Pancreas (tissue), 10 donors: ENCODE results near the gene PPM1H. TPM values are rescaled to one million over a fixed set of nuclear protein-coding genes. Genes with fewer than 3 reads are reported as not detected.
A peak's percentile ranks its signal among the peaks of the same experiment; 100 is the strongest.
"Not testable (repeated sequence)": the region's sequence is repeated elsewhere in the genome, so short reads cannot be mapped to it uniquely, and the experiment has no call there.

ENCODE experiments used
- ATAC-seq, 4 donors: fragments of 200-7000 bp; cut with Tn5 transposase; one replicate each; pipeline versions ENCODE4 v1.8.0 to v1.9.1; 2020; ENCODE audit warnings: mild to moderate bottlenecking in 4 of 4, moderate library complexity in 4 of 4
- DNase-seq, 6 donors: peaks; one replicate each; pipeline ENCODE4 v3.0.0-alpha.2; 2020
- FAIRE-seq: peaks from 2 replicates; lab custom pipeline; 2012; peaks lifted over from hg19 to GRCh38; lab: Jason Lieb, UNC
- H3K27ac ChIP-seq, 4 donors: fragments of 200-600 bp; sonication (generic); 1 replicate in 3 of 4; 2 replicates in 1 of 4; pipeline versions ENCODE4 v1.5.0 to v1.8.0; 2020
- H3K27me3 ChIP-seq, 4 donors: fragments of 200-600 bp; one replicate each; pipeline ENCODE4 v1.8.0; 2021
- H3K36me3 ChIP-seq, 3 donors: fragments of 200-600 bp; sonication (generic) in 1 of 3; one replicate each; pipeline versions ENCODE4 v1.5.0 to v1.8.0; 2020 to 2021
- H3K4me1 ChIP-seq, 3 donors: fragments of 200-600 bp; one replicate each; pipeline ENCODE4 v1.8.0; 2021
- H3K4me3 ChIP-seq, 4 donors: fragments of 200-600 bp; sonication (generic) in 2 of 4; one replicate each; pipeline versions ENCODE4 v1.5.0 to v1.8.0; 2020 to 2021
- H3K9me3 ChIP-seq, 4 donors: fragments of 200-600 bp; one replicate each; pipeline ENCODE4 v1.8.0; 2021
- WGBS, 2 donors: extraction: QIAGEN DNeasy Blood & Tissue Kit; methylation state at CpG; one replicate each; pipeline ENCODE4 v1.1.7; 2013; 5-methylcytosine and 5-hydroxymethylcytosine counted together
- intact Hi-C, 3 donors: fragments of 100-400 bp; cut with DNase I; formaldehyde crosslinking; loops; one replicate each; pipeline versions ENCODE4 v1.11.1 to v1.14.2; 2022
- polyA plus RNA-seq, 2 donors: library from polyadenylated mRNA; stranded (reverse); fragments of 200-250 nt; gene quantifications; one replicate each; pipeline ENCODE4 v1.2.3, GENCODE V29; 2013
- total RNA-seq, 6 donors: library from RNA; stranded (reverse); fragmentation: NEBNext Ultra II Directional in 4 of 6; extraction: Animal tissue kit (Norgen Biotek cat#: 25700) in 4 of 6; gene quantifications; one replicate each; pipeline versions ENCODE4 v1.2.1 to v1.2.4, GENCODE V29; 2021 to 2023
- TF ChIP-seq, protein P1 (sequence below), 4 donors: fragments of 200-600 bp; sonication (generic) in 3 of 4; IDR thresholded peaks; one replicate each; pipeline versions ENCODE4 v1.5.0 to v1.8.0; 2021; ENCODE audit warnings: antibody characterized with exemption in 4 of 4
- donor health status: healthy with polysubstance abuse.
- donor health status: DM: no; HTN: no; CAD: no; lungs with moderate emphysema.
- donor health status: DM: no; HTN: no; CAD: no.
- donor health status: control.
- donor health status: control.
- donor health status: Bipolar disorder and iron deficiency.
- donor health status: DM: yes; HTN: yes; CAD: no.
- donor health status: DM: no; HTN: no; CAD: no.
- donor health status: DM: no; HTN: no; CAD: no.
- donor health status: DM: yes; HTN: yes; CAD: no.

The PPM1H gene
- total and polyA plus RNA-seq, 8 donors: 1.7 to 12.9 (median 5.8) TPM

- WGBS, 2 donors: 83 to 90% methylated on average over 10 of the region's 10 CpGs
- no peak for ATAC-seq
These were observed 263.8 kb downstream of the PPM1H start for GRCh38 chr12:62670986-62671720.

DNA sequence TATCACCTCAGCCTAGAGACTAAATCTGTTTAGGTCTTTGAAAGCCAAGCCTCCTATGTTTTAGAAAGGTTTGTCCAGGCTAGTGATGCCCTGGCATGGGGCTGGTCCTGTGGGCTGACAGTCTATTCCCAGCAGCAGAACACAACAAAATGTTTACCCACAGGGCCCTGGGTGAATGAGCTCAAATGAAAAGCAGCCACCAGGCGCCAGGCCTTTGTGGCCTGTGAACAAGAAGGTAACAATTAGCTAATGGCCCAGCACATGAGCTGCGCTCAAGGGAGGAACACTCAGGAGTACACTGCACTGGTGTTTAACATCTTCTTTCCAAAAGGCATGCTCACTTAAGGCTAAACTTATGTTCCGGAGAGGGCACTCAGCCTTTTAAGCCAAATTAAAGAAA lies 266.2 kb downstream of the PPM1H start:
- Histone ChIP-seq H3K27ac (no peak overlapping the region), H3K27me3 (no peaks in the 10 kb centered on the region), H3K9me3 (no peaks in the 10 kb centered on the region), H3K36me3 (no peaks in the 10 kb centered on the region), H3K4me1 (no peaks in the 10 kb centered on the region), H3K4me3 (no peak overlapping the region)
- TF ChIP-seq, protein P1, sequence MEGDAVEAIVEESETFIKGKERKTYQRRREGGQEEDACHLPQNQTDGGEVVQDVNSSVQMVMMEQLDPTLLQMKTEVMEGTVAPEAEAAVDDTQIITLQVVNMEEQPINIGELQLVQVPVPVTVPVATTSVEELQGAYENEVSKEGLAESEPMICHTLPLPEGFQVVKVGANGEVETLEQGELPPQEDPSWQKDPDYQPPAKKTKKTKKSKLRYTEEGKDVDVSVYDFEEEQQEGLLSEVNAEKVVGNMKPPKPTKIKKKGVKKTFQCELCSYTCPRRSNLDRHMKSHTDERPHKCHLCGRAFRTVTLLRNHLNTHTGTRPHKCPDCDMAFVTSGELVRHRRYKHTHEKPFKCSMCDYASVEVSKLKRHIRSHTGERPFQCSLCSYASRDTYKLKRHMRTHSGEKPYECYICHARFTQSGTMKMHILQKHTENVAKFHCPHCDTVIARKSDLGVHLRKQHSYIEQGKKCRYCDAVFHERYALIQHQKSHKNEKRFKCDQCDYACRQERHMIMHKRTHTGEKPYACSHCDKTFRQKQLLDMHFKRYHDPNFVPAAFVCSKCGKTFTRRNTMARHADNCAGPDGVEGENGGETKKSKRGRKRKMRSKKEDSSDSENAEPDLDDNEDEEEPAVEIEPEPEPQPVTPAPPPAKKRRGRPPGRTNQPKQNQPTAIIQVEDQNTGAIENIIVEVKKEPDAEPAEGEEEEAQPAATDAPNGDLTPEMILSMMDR (IDR thresholded peaks at IDR 0.05): no peak
- FAIRE-seq (no peak), DNase-seq (no peak), ATAC-seq (no peak)
- 91 to 98% methylated on average over 3 of the region's 3 CpGs for WGBS, 2 donors
- intact Hi-C loops: no loop called here

More at GRCh38 chr12:62670986-62671720, 263.8 kb downstream of the PPM1H start:
- intact Hi-C loops: no loop called here
- no peak overlapping the region for H3K4me3 ChIP-seq
- no peaks in the 10 kb centered on the region for H3K9me3 ChIP-seq
- DNase-seq: no peak
- H3K27me3 ChIP-seq: no peaks in the 10 kb centered on the region
- no peaks in the 10 kb centered on the region for H3K4me1 ChIP-seq
- TF ChIP-seq, protein P1 (IDR thresholded peaks at IDR 0.05): no peak
- FAIRE-seq: no peak
- no peak overlapping the region for H3K27ac ChIP-seq
- no peaks in the 10 kb centered on the region for H3K36me3 ChIP-seq

GRCh38 chr12:62664951-62665350 lies 270.0 kb downstream of the PPM1H start:
- H3K36me3 ChIP-seq, H3K27ac ChIP-seq, DNase-seq, ATAC-seq, H3K4me3 ChIP-seq, FAIRE-seq, H3K27me3 ChIP-seq, H3K9me3 ChIP-seq, H3K4me1 ChIP-seq, intact Hi-C loops: not testable (repeated sequence)
- WGBS, 2 donors: 97 to 98% methylated on average over 5 of the region's 5 CpGs

DNA sequence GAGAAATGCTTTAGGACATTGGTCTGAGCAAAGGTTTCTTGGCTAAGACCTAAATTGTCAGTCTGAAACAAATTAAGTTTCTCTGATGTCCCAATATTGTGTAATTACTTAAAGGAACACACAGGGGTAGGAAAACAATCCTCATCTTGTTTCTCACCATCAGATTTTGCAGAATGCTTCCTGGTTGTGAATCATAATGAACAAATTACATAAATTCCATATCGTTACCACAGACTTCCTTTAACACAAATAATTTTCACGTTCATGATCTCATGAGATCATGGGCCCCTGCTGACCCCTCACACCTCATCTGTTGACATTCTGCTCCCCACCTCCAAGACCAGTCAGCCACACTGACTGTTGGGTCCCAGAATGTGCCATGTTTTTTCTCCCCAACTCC lies 274.2 kb downstream of the PPM1H start:
- TF ChIP-seq, protein P1 (IDR thresholded peaks at IDR 0.05): no peak
- intact Hi-C loops: no loop called here

DNA sequence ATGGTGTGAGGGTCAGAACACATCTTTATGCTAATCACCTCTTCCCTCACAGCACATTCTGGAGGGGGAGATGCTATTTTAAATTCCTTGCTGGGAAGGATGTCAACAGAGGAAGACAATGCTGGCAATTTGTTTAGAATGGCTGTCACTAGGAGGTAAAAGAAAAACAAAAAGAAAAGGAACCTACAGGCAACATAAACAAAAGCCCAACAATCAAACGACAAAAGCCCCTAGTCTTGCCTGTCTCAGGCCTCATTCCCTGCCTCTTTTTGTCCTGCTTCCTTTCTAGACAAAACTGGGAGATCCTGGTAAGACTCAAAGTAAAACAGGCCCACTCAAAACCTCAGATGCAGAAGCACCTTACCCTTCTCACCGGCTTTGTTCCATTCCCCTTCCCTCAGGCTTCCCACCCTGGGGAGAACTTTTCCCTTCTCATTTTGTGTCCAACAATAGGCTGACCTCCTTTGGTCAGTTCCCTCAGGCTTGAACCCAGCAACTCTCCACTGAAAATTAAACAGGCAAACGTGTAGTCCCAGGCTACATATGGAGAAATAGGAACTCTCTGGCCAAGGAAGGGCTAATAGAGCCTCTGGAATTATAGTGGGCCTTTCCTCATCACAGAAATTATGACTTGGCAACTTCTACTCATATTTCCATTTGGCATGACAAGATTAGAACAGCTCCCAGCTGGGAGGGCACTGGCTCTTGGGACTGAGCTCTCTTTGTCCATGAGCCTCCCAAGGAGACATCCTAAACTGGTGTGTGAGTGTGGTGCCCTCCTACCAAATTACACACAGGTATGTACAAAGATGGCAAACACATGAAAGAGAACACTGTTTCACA lies 275.3 kb downstream of the PPM1H start:
- H3K27ac ChIP-seq: no peak overlapping the region
- FAIRE-seq (no peak), ATAC-seq (no peak), DNase-seq (no peak)
- no peak overlapping the region for H3K4me3 ChIP-seq
- H3K27me3 ChIP-seq: no peaks in the 10 kb centered on the region
- no peaks in the 10 kb centered on the region for H3K36me3 ChIP-seq
- TF ChIP-seq, protein P1 (IDR thresholded peaks at IDR 0.05): no peak
- intact Hi-C loops: no loop called here
- no peaks in the 10 kb centered on the region for H3K9me3 ChIP-seq
- no peaks in the 10 kb centered on the region for H3K4me1 ChIP-seq
- 75 to 79% methylated on average over 3 of the region's 3 CpGs for WGBS, 2 donors

More for the DNA sequence above, 274.2 kb downstream of the PPM1H start:
- Histone ChIP-seq H3K4me1 (no peaks in the 10 kb centered on the region), H3K4me3 (no peak overlapping the region), H3K27ac (no peak overlapping the region), H3K27me3 (no peaks in the 10 kb centered on the region), H3K9me3 (no peaks in the 10 kb centered on the region), H3K36me3 (no peaks in the 10 kb centered on the region)
- peak in 1 of 4 donors; percentile 63 for ATAC-seq
- no peak for DNase-seq
- 84 to 86% methylated on average over 2 of the region's 2 CpGs for WGBS, 2 donors
- no peak for FAIRE-seq
